Globus pallidus (tissue), 1 donor: ENCODE data around the gene IRF4.
"Not testable (repeated sequence)": the region's sequence is repeated elsewhere in the genome, so short reads cannot be mapped to it uniquely, and the experiment has no call there.

Experiments
- DNase-seq: peaks from one replicate; pipeline ENCODE4 v3.0.0-alpha.2; 2015; ENCODE audit warnings: low spot score

Gene IRF4

DNA sequence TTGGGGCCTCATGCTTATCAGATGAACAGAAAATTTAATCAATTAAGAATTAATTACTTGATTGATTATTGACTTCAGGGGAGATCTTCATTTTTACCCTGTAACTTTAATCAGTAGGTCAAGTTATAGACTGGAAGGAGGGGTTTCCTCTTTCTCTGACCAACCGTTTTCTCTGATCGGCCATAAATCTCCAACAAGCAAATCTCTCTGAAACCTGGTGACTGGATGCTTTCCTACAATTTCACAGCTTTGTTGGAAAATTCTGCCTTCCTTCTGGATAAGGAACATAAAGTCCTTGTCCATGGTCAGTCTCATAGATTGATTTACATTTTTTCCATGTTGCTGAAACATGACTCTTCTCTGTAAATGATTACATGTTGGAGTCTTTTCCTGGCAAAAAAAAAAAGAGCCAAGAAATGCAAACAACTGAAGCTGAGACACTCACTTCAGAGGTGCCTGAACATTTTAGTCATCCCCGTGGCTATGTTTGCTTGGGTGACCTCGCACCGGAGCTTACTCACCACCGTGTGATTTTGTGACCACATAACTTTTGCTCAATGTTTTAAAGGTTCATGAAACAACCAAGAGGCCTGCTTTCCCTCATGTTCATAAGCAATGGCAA lies 31.0 kb downstream of the IRF4 start:
- no peak for DNase-seq

DNA sequence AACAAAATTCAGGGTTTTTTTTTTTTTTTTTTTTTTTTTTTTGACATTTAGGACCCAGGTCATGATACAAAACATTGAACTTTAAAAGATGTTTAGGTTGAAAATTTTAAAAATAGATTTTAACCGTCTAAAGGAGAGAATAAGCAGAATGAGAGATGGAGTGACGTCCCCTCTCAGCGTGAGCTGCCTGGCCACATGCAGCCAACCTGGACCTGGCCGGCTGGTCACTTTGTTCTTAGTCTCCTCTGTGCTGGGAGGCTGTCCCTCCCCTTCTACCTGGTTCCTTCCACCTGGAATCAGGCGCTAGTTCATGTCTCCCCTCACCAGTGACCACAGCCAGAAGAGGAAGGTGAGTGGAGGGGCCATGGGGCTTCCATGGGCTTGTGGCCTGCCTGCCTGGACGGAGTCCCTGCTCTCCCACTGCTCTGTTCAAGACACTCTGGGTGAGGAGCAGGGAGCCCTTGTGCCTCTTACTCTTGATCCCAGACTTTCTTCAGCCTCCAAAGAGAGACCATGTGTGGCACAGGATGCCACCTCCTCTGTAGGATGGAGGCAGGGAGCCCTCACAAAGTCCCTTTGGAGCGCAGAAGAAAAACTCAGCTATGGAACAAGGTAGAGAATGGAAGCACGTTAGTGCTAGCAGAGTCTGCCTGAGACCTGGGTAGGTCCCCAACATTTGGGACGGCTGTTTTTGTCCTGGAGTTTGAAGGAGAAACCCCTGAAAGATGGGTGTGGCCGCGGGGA lies 31.7 kb downstream of the IRF4 start:
- no peak for DNase-seq

DNA sequence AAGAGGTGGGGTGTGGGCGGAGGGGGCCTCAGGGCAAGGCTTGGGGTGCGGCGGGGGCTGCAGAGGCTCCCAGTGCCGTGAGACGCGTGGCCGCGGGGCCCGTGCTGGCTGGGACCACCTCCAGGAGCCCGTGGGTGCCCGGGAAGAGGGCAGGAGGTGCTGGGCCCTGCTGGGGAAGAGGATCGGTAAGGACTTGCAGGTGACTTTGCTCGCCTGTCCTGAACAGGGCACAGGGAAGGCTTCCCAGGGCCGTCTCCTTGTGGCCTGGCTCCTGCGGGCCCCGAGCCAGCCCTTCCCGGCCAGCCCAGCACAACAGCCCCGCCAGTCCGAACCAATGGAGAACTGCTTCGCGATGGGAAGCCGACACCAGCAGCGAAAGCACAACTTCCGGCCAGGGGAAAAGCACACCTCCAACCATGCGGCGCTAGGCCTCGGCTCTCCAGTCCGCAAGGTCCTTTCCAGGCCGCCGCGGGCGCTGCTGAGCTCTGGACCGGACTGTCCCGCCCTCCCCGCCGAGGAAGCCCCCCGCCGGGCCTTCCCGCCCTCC lies 32.3 kb downstream of the IRF4 start:
- DNase-seq: no peak

- no peak for DNase-seq
Measured at GRCh38 chr6:424741-425417, 33.3 kb downstream of the IRF4 start.

- not testable (repeated sequence) for DNase-seq
Measured at GRCh38 chr6:425418-425788, 33.9 kb downstream of the IRF4 start.

GRCh38 chr6:426198-426738 lies 34.7 kb downstream of the IRF4 start:
- DNase-seq: not testable (repeated sequence)

GRCh38 chr6:428047-428603 lies 36.6 kb downstream of the IRF4 start:
- no peak for DNase-seq

GRCh38 chr6:429515-430121 lies 38.1 kb downstream of the IRF4 start:
- DNase-seq: no peak

DNA sequence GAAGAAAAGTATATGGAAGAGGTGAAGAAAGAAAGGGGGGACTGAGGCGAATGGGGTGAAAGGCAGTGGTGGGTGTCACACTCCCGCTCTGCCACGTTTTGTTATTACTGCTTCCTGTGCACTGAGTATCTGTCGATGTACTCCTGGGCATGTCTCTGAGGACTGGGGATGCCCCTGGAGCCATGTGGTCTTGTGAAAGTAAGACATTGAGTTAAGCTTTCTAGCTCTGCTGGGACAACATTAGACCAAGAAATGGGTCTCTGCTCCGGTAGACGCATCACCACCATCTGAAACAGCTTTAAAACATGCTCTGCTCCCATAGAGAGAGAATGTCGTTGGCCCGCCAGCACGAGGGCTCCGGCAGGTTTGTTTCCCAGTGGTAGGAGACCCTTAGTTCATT lies 40.0 kb downstream of the IRF4 start:
- DNase-seq: no peak

DNA sequence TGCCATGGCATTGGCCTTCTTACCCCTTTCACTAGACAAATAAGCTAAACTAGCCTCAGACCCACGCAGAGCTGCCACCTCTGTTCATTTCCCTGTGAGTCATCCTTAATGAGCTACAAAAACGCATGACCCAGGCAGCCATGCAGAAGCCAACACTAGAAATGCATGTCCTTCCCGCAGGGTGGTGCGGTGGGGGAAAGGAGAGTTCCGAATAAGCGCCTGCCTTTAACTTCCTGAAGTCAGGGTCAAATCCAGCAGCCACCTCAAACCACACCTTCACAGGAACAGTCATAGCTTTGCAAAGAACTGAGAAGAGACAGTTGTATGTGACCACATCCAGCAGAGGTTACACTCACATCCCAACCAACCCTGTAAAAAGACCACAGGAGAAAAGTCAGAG lies 40.4 kb downstream of the IRF4 start:
- DNase-seq: no peak

GRCh38 chr6:434051-434705 lies 42.6 kb downstream of the IRF4 start:
- no peak for DNase-seq

GRCh38 chr6:435441-436307 lies 44.1 kb downstream of the IRF4 start:
- no peak for DNase-seq

DNA sequence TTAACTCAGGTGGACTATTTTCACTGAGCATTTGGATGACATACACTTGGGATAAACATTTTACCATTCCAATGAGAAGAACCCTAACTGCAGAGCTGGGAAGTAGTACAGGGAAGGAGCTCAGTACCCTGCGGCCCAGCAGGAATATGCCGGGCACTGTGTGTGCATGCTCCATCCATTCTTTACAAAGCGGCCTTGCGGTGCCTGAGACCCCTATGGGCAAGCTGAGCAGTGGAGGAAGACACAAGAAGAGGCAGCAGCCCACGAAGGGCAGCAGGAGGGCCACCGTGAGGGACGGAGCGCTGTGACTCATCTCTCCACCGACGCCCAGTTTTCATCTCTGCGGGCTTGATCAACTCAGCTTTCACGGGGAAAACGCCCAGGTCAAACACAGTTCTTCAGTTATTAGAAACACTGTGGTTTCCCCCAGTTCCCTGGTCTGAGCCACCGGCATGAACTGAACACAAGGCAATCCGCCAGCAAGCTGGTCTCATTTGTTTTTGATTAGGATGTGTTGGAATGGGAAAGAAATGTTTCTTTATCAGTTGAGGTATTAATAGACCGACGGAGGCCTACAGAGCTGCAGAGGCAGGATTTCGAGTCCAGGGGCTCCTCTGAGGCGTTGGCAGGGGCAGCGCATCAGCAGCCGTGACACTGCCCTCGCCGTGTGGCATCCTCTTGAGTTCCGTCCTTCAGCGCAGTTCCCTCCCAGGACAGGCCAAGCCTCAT lies 44.9 kb downstream of the IRF4 start:
- no peak for DNase-seq

- no peak for DNase-seq
Measured at GRCh38 chr6:437037-437392, 45.5 kb downstream of the IRF4 start.

DNA sequence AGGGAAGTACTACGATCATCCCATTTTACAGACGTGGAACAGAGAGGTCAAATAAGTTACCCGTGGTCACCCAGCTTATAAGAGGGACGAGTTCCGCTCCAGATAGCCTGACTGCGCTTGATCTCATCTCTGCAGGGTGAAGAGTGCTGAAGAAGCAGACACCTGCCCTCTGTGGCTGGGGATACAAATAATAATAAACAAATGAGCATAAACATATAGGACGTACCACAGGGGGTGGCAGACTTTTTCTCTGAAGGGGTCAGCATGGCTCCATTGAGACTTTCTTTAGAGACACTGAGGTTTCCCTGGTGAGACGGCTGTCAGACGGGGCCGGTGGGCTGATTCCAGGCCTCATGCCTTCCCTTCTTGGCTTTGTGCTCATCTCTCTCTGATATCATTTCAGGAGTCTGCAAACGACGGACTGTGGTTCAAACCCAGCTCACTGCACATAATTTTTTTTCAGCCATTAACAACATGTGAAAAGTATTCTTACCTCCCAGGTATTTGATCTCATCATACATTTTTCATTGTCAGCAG lies 47.1 kb downstream of the IRF4 start:
- DNase-seq: no peak

- DNase-seq: no peak
Measured at GRCh38 chr6:439641-440167, 48.2 kb downstream of the IRF4 start.

GRCh38 chr6:441126-441920 lies 49.8 kb downstream of the IRF4 start:
- no peak for DNase-seq

- DNase-seq: no peak
Measured at GRCh38 chr6:443621-444159, 52.1 kb downstream of the IRF4 start.
